DND-41 (cell line): ENCODE results near the gene PDE1C.

Experiments
- ATAC-seq: fragments of 200-7000 bp; cut with Tn5 transposase; 3 replicates; pipeline ENCODE4 v1.9.1; 2021; ENCODE audit warnings: low read depth; ENCODE audit not compliant: insufficient read depth
- DNase-seq: peaks from one replicate; pipeline ENCODE4 v3.0.0-alpha.2; 2020
- H2AFZ ChIP-seq: 2 replicates; pipeline ENCODE4 v1.6.0; 2012; ENCODE audit warnings: low read depth, low read length
- H3K27ac ChIP-seq: 2 replicates; pipeline ENCODE4 v1.5.1; 2012; ENCODE audit warnings: low read length, inconsistent platforms
- H3K27me3 ChIP-seq: fragments of 200-600 bp; sonication (generic); 2 replicates; pipeline ENCODE4 v1.6.0; 2012; ENCODE audit warnings: low read length, mild to moderate bottlenecking, inconsistent platforms; ENCODE audit not compliant: insufficient read depth, poor library complexity
- H3K36me3 ChIP-seq: 2 replicates; pipeline ENCODE4 v1.5.1; 2012; ENCODE audit warnings: low read length, inconsistent platforms; ENCODE audit not compliant: insufficient read depth
- H3K4me1 ChIP-seq: 2 replicates; pipeline ENCODE4 v1.5.1; 2012; ENCODE audit warnings: mild to moderate bottlenecking, low read length; ENCODE audit not compliant: insufficient read depth
- H3K4me2 ChIP-seq: 2 replicates; pipeline ENCODE4 v1.6.0; 2012; ENCODE audit warnings: mild to moderate bottlenecking, moderate library complexity, low read length, inconsistent platforms; ENCODE audit not compliant: insufficient read depth
- H3K4me3 ChIP-seq, 2 experiments: fragments of 200-600 bp in 1 of 2; shearing (Covaris generic) in 1 of 2; 2 replicates each; pipeline ENCODE4 v1.5.1; 2012 to 2016; ENCODE audit warnings: inconsistent platforms in 2 of 2, low read length in 2 of 2, mild to moderate bottlenecking in 2 of 2, low read depth in 1 of 2, moderate library complexity in 1 of 2
- H3K79me2 ChIP-seq: 2 replicates; pipeline ENCODE4 v1.6.0; 2012; ENCODE audit warnings: low read length, inconsistent platforms; ENCODE audit not compliant: insufficient read depth
- H3K9ac ChIP-seq: 2 replicates; pipeline ENCODE4 v1.6.0; 2012; ENCODE audit warnings: low read depth, mild to moderate bottlenecking, inconsistent platforms, low read length, moderate library complexity
- H3K9me3 ChIP-seq: 2 replicates; pipeline ENCODE4 v1.5.1; 2012; ENCODE audit warnings: low read length, moderate library complexity, mild to moderate bottlenecking, inconsistent platforms; ENCODE audit not compliant: insufficient read depth, severe bottlenecking
- H4K20me1 ChIP-seq: 2 replicates; pipeline ENCODE4 v1.6.0; 2012; ENCODE audit warnings: low read length; ENCODE audit not compliant: insufficient read depth
- CTCF ChIP-seq: IDR thresholded peaks from 2 replicates; pipeline ENCODE4 v1.5.1; 2012; ENCODE audit warnings: borderline replicate concordance, low read length, moderate library complexity, mild to moderate bottlenecking; ENCODE audit not compliant: poor library complexity, severe bottlenecking; ENCODE audit errors: extremely low read depth
- EZH2 ChIP-seq: IDR thresholded peaks from 3 replicates; pipeline ENCODE4 v1.6.1; 2012; ENCODE audit warnings: borderline replicate concordance, low read depth, mild to moderate bottlenecking, moderate library complexity, low read length, inconsistent platforms; ENCODE audit not compliant: severe bottlenecking

Gene PDE1C

DNA sequence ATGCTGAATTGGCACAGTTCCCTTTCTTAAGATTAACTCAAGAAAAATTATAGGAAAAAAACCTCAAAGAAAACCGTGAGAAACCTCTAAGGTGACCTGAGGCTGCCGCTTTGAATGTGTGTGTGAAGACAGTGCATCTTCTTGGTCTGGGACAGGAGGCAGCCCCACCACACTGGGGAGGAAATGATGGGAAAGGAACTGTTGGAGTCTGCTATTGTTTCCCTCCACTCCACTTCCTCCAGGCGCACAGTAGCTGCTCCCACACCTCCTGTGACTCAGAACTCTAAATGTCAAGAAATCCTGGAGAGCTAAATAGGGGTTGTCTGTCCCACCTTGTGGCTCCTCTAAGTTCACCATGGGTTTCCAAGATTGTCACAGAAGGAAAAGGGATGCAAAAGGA, 179.4 kb downstream of the PDE1C start:
- Histone ChIP-seq H4K20me1 (no peaks in the 10 kb centered on the region), H2AFZ (no peak overlapping the region), H3K27me3 (no peaks in the 10 kb centered on the region), H3K4me2 (no peak overlapping the region), H3K4me1 (no peaks in the 10 kb centered on the region), H3K4me3 (no peak overlapping the region), H3K27ac (no peak overlapping the region), H3K79me2 (no peaks in the 10 kb centered on the region), H3K36me3 (no peaks in the 10 kb centered on the region), H3K9ac (no peak overlapping the region), H3K9me3 (no peaks in the 10 kb centered on the region)
- TF ChIP-seq CTCF (no peak), EZH2 (no peak)
- DNase-seq: no peak
- ATAC-seq: no peak

- no peak for ATAC-seq
- Histone ChIP-seq H3K4me2 (no peak overlapping the region), H3K4me3 (no peak overlapping the region), H3K36me3 (no peaks in the 10 kb centered on the region), H3K9me3 (no peaks in the 10 kb centered on the region), H3K27me3 (no peaks in the 10 kb centered on the region), H3K79me2 (no peaks in the 10 kb centered on the region), H3K4me1 (no peaks in the 10 kb centered on the region), H4K20me1 (no peaks in the 10 kb centered on the region), H3K9ac (no peak overlapping the region), H2AFZ (no peak overlapping the region), H3K27ac (no peak overlapping the region)
- TF ChIP-seq EZH2 (no peak), CTCF (no peak)
- no peak for DNase-seq
These were observed 180.0 kb downstream of the PDE1C start for GRCh38 chr7:31890198-31890597.

DNA sequence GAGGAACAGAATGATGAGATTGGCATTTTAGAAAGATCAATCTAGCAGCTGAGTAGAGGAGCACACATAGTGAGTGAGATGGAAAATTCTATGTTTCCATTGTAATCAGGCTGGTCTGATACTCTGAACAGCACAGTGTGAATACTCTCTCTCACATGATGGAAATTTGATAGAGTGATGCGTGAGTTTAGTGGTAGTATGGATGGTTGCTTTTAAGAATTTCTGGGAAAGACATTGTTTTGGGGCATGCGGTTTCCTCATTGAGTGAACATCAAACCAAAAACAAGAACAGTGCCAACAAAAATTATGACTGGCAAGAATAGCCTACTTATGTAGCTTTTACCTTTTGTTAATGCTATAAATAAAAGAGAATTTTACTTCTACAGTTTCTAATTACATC, 183.2 kb downstream of the PDE1C start:
- no peak overlapping the region for H3K27ac ChIP-seq
- H3K27me3 ChIP-seq: no peaks in the 10 kb centered on the region
- H3K79me2 ChIP-seq: no peaks in the 10 kb centered on the region
- H3K4me2 ChIP-seq: no peak overlapping the region
- H2AFZ ChIP-seq: no peak overlapping the region
- no peak for DNase-seq
- no peak for ATAC-seq
- H3K9me3 ChIP-seq: no peaks in the 10 kb centered on the region
- no peaks in the 10 kb centered on the region for H4K20me1 ChIP-seq
- TF ChIP-seq CTCF (no peak), EZH2 (no peak)
- H3K4me1 ChIP-seq: no peaks in the 10 kb centered on the region
- no peak overlapping the region for H3K9ac ChIP-seq
- H3K36me3 ChIP-seq: no peaks in the 10 kb centered on the region
- no peak overlapping the region for H3K4me3 ChIP-seq

- Histone ChIP-seq H3K4me2 (no peak overlapping the region), H3K27ac (no peak overlapping the region), H3K79me2 (no peaks in the 10 kb centered on the region), H3K4me3 (no peak overlapping the region), H3K27me3 (no peaks in the 10 kb centered on the region), H3K36me3 (no peaks in the 10 kb centered on the region), H3K4me1 (no peaks in the 10 kb centered on the region), H3K9me3 (no peaks in the 10 kb centered on the region), H3K9ac (no peak overlapping the region), H2AFZ (no peak overlapping the region), H4K20me1 (no peaks in the 10 kb centered on the region)
- DNase-seq (no peak), ATAC-seq (no peak)
- TF ChIP-seq EZH2: no peak
- no peak for TF ChIP-seq CTCF
These were observed 185.0 kb downstream of the PDE1C start for GRCh38 chr7:31885171-31885570.
